Suprapubic skin (tissue), 3 donors: ENCODE data around the gene NEURL3.

ENCODE experiments used
- POLR2AphosphoS5 ChIP-seq, 3 donors: sonication (generic); formaldehyde crosslinking; IDR thresholded peaks; one replicate each; pipeline ENCODE4 v1.6.1; 2017; ENCODE audit warnings: antibody characterized with exemption in 3 of 3
- TF ChIP-seq, protein P1 (sequence below), 2 donors: fragments of 200-600 bp in 1 of 2; fragments of 450-650 bp in 1 of 2; sonication (generic) in 1 of 2; IDR thresholded peaks; one replicate each; pipeline ENCODE4 v1.5.1; 2016 to 2019; ENCODE audit warnings: antibody characterized with exemption in 2 of 2, mild to moderate bottlenecking in 1 of 2, moderate library complexity in 1 of 2

- TF ChIP-seq, protein P1, sequence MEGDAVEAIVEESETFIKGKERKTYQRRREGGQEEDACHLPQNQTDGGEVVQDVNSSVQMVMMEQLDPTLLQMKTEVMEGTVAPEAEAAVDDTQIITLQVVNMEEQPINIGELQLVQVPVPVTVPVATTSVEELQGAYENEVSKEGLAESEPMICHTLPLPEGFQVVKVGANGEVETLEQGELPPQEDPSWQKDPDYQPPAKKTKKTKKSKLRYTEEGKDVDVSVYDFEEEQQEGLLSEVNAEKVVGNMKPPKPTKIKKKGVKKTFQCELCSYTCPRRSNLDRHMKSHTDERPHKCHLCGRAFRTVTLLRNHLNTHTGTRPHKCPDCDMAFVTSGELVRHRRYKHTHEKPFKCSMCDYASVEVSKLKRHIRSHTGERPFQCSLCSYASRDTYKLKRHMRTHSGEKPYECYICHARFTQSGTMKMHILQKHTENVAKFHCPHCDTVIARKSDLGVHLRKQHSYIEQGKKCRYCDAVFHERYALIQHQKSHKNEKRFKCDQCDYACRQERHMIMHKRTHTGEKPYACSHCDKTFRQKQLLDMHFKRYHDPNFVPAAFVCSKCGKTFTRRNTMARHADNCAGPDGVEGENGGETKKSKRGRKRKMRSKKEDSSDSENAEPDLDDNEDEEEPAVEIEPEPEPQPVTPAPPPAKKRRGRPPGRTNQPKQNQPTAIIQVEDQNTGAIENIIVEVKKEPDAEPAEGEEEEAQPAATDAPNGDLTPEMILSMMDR (IDR thresholded peaks at IDR 0.05) = no peak
- no peak for TF ChIP-seq POLR2AphosphoS5 (IDR thresholded peaks at IDR 0.05)
These were observed 30.2 kb upstream of the NEURL3 start for GRCh38 chr2:96535331-96535730.
